HG03460 (cell line): ENCODE measurements around the gene EXOSC2.

Source experiments
- ATAC-seq: cut with Tn5 transposase; IDR thresholded peaks from one replicate; pipeline ENCODE4 v1.9.1; 2021; ENCODE audit not compliant: unreplicated experiment

Gene EXOSC2

DNA sequence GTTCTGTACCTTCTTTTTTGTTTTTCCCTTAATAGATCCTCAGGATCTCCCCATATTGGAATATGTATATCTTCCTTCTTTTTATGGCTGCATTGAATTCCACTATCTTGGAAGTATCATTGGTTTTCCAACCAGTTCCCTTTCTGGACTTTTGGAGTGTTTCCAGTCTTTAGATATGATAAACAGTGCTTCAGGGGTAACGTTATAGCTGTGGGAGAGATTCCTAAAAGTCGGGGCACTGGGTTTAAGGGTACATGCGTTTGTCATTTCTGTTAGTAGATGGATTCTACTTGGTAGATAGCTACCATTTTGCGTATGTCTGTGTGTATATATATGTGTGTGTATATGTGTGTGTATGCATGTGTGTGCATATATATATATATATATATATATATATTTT lies 42.0 kb downstream of the EXOSC2 start:
- no peak for ATAC-seq

DNA sequence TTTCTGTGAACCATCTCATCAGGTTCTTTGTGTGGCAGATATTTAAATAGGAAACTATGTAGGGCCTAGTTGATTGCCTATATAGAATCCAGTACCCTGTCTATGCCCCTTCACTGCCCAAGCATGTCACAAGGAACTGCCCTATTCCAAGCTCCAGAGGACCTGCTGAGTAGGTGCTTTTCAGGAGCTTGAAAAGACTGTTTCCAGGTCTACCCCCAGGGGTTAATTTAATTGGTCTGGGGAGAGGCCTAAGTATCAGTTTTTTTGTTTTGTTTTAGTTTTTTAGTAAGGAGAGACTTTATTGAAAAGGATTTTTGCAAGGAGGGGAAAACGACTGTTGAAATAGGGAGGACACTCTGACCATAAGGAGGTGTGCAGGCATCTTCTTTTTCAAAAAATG lies 43.3 kb downstream of the EXOSC2 start:
- no peak for ATAC-seq

DNA sequence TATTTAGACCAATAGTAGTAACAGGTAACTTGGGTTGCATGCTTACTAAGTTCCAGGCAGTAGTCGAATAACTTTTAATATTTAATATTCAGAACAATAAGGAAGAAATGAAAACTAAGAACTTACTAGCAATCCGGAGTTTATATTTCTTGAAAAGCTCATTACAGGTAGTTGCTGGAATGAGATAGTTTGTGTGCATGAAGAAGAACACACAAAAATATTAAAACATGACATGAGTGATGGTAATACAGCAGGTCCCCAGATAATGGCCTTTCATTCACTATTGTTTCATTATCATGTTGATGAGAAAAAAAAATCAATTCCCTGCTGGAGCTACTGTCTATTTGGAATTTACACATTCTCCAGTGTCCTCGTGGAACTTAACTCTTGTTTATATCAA lies 44.7 kb downstream of the EXOSC2 start:
- no peak for ATAC-seq

DNA sequence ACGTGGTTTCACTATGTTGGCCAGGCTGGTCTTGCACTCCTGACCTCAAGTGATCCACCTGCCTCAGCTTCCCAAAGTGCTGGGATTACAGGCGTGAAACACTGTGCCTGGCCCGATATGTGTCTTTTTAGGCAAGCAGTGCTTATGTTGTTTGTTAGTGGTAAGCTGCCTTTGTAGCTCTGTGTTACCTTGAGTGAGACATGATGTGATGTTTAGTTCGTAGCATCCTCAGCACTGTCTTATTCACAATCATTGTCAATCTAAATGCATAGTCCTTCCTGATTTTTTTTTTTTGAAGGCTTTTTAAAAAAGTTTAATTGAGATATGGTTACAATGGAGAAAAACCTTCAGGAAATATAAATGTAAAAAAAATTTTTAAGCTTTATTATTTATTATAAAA lies 45.5 kb downstream of the EXOSC2 start:
- no peak for ATAC-seq

DNA sequence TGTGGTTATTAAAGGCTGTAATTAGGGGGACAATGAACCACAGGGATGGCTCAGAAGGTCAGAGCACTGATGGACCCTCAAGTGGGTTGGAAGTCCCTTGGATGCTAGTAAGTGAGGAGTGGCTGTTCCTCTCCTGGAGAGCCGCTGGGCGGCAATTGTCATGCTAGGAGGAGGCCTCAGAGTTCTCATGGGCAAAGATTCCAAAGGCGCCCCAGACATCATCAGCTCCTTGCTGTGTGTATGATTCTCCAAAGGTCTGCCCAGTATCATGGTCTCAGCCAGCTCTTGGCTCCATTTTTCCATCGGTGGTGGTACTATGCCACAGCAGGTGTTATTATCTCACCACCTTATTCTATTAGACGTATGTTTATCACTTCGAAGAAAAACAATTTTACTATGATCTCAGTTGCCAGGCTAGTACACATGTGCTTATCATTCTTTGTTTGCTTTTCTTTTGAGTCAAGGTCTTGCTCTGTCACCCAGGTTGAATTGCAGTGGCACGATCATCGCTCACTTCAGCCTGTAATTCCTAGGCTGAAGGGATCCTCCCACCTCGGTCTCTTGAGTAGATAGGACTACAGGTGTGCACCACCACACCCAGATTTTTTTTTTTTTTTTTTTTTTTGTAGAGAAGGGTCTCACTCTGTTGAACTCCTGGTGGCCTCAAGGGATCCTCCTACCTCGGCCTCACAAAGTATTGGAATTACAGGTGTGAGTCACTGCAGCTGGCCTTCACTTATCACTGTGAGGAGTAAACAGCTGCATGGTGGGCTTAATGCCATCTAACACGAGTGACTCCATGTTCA lies 46.8 kb downstream of the EXOSC2 start:
- ATAC-seq: no peak

DNA sequence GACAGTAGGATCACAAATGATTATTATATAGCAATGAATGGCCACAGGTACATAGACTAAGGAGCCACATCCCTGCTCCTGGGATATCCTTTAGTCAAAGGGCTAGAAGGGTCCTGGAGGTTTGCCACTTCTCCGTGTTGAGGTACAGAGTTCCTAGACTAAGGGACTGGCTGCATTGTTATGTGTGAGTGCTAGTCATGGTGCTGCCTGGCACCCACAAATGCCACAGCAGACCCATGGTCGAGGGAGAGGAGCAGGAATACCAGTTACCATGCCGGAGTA lies 47.4 kb downstream of the EXOSC2 start:
- ATAC-seq: no peak

- ATAC-seq: no peak
These were observed 48.4 kb downstream of the EXOSC2 start for GRCh38 chr9:130741831-130742449.

DNA sequence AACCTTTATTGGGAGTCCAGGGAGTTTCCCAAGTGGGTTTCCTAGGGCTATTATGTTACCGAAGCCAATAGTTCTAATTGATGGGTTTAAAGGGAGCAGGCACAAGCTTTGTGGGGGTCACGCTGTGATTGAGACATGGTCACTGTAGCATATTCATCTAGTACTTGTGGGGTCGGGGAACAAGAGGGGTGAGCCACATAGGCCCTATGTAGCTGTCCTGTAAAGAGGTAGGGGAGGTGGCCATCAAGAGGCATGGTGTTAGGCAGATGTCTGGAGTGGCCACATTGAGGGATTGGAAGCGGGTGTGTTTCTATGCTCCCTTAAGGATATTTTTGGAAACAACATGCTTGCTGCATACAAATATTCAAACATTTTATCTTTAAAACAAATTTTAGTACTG lies 50.1 kb downstream of the EXOSC2 start:
- no peak for ATAC-seq

GRCh38 chr9:130745210-130745800 lies 51.7 kb downstream of the EXOSC2 start:
- no peak for ATAC-seq

GRCh38 chr9:130745829-130746228 lies 52.2 kb downstream of the EXOSC2 start:
- no peak for ATAC-seq

GRCh38 chr9:130746434-130747212 lies 53.0 kb downstream of the EXOSC2 start:
- no peak for ATAC-seq

DNA sequence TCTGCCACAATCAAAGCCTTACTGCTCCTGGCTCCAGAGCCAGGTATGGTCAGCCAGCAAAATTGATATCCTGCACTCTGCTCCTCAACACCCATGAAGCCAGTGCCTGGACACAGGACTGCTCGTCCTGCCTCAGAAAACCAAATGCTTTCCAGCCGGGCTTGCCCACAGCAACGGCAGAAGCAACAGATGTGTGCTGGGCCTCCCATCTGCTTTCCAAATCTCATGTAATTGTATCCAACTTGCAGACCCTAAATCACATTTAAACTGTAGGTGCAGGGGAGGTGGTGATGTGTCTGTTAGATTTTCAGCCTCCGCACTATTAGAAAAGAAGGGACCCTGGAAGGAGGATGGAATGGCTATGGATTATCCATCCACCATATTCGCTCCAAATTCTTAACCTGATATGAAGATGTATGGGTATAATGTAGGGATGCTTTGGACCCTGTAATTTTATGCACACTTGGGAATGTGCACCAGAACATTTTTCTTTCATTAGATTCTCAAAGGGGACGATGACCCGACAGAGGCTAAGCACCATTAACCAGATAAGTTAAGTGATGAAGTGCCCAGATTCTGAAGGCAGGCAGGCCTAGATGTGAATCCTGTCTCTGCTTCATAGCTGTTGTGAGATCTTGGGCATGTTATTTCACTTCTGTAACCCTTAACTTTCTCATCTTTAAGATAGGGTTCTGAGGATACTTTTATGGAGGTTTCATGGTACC lies 58.2 kb downstream of the EXOSC2 start:
- no peak for ATAC-seq
